Liver (tissue), 9 donors: ENCODE data around the gene MORF4L1. TPM values are rescaled to one million over a fixed set of nuclear protein-coding genes. Genes with fewer than 3 reads are reported as not detected.

Experiments used
- DNase-seq: peaks from one replicate; pipeline ENCODE4 v3.0.0-alpha.2; 2017; ENCODE audit warnings: low spot score
- H3K27ac ChIP-seq, 2 donors: one replicate each; pipeline ENCODE4 v1.7.0; 2013; ENCODE audit warnings: inconsistent platforms in 2 of 2, low read length in 2 of 2, control low read depth in 1 of 2, low read depth in 1 of 2, mild to moderate bottlenecking in 1 of 2
- H3K27me3 ChIP-seq, 4 donors: one replicate each; pipeline versions ENCODE4 v1.6.1 to v1.7.0; 2013; ENCODE audit warnings: low read length in 3 of 4, inconsistent platforms in 1 of 4, mild to moderate bottlenecking in 1 of 4, moderate library complexity in 1 of 4; ENCODE audit not compliant: control insufficient read depth in 4 of 4, insufficient read depth in 4 of 4
- H3K36me3 ChIP-seq, 4 donors: one replicate each; pipeline versions ENCODE4 v1.6.1 to v1.7.0; 2013; ENCODE audit warnings: low read length in 3 of 4, mild to moderate bottlenecking in 3 of 4, low read depth in 1 of 4, moderate library complexity in 1 of 4; ENCODE audit not compliant: control insufficient read depth in 4 of 4, insufficient read depth in 3 of 4
- H3K4me1 ChIP-seq, 4 donors: one replicate each; pipeline versions ENCODE4 v1.6.1 to v1.7.0; 2013; ENCODE audit warnings: low read length in 3 of 4, mild to moderate bottlenecking in 3 of 4, moderate library complexity in 1 of 4; ENCODE audit not compliant: control insufficient read depth in 4 of 4, insufficient read depth in 4 of 4
- H3K4me3 ChIP-seq, 3 donors: one replicate each; pipeline versions ENCODE4 v1.6.1 to v1.7.0; 2013; ENCODE audit warnings: low read length in 3 of 3, control low read depth in 1 of 3, low read depth in 1 of 3, mild to moderate bottlenecking in 1 of 3
- H3K9ac ChIP-seq, 2 donors: one replicate each; pipeline ENCODE4 v1.7.0; 2013; ENCODE audit warnings: low read length in 2 of 2, mild to moderate bottlenecking in 2 of 2, moderate library complexity in 2 of 2, control low read depth in 1 of 2, low read depth in 1 of 2
- H3K9me3 ChIP-seq, 4 donors: one replicate each; pipeline versions ENCODE4 v1.6.1 to v1.7.0; 2013; ENCODE audit warnings: low read length in 3 of 4; ENCODE audit not compliant: control insufficient read depth in 4 of 4
- ATF3 ChIP-seq: IDR thresholded peaks from 2 replicates; pipeline ENCODE4 v1.6.1; 2016; ENCODE audit warnings: antibody characterized with exemption
- CTCF ChIP-seq: fragments of 150-350 bp; IDR thresholded peaks from 2 replicates; pipeline ENCODE4 v1.5.1; 2017; ENCODE audit warnings: improper control_type of control experiment, low read depth, low read length; ENCODE audit not compliant: missing input control
- EGR1 ChIP-seq, 2 donors: IDR thresholded peaks; 2 replicates each; pipeline ENCODE4 v1.6.1; 2016 to 2018; ENCODE audit warnings: antibody characterized with exemption in 2 of 2, low read depth in 2 of 2
- GABPA ChIP-seq, 2 donors: IDR thresholded peaks in 1 of 2; conservative IDR thresholded peaks in 1 of 2; 2 replicates each; pipeline ENCODE4 v1.6.1; 2016; ENCODE audit warnings: antibody characterized with exemption in 2 of 2, mild to moderate bottlenecking in 1 of 2, moderate library complexity in 1 of 2
- HNF4A ChIP-seq, 2 donors: conservative IDR thresholded peaks; 2 replicates each; pipeline ENCODE4 v1.6.1; 2016; ENCODE audit warnings: antibody characterized with exemption in 2 of 2, mild to moderate bottlenecking in 2 of 2
- HNF4G ChIP-seq: IDR thresholded peaks from 2 replicates; pipeline ENCODE4 v1.6.1; 2016; ENCODE audit warnings: antibody characterized with exemption
- JUND ChIP-seq, 2 donors: IDR thresholded peaks; 2 replicates each; pipeline ENCODE4 v1.6.1; 2016; ENCODE audit warnings: antibody characterized with exemption in 2 of 2
- MAX ChIP-seq: IDR thresholded peaks from 2 replicates; pipeline ENCODE4 v1.6.1; 2016; ENCODE audit warnings: antibody characterized with exemption
- NR2F2 ChIP-seq: IDR thresholded peaks from 2 replicates; pipeline ENCODE4 v1.6.1; 2016; ENCODE audit warnings: antibody characterized with exemption
- REST ChIP-seq: IDR thresholded peaks from 2 replicates; pipeline ENCODE4 v1.6.1; 2016; ENCODE audit warnings: antibody characterized with exemption, mild to moderate bottlenecking
- RXRA ChIP-seq, 2 donors: IDR thresholded peaks; 2 replicates each; pipeline ENCODE4 v1.6.1; 2017 to 2018; ENCODE audit warnings: antibody characterized with exemption in 2 of 2, mild to moderate bottlenecking in 1 of 2
- SP1 ChIP-seq: IDR thresholded peaks from 2 replicates; pipeline ENCODE4 v1.6.1; 2018; ENCODE audit warnings: antibody characterized with exemption, mild to moderate bottlenecking
- TAF1 ChIP-seq: conservative IDR thresholded peaks from 2 replicates; pipeline ENCODE4 v1.6.1; 2016; ENCODE audit warnings: antibody characterized with exemption, mild to moderate bottlenecking
- YY1 ChIP-seq: IDR thresholded peaks from 2 replicates; pipeline ENCODE4 v1.6.1; 2016; ENCODE audit warnings: antibody characterized with exemption, mild to moderate bottlenecking
- ZBTB33 ChIP-seq: IDR thresholded peaks from 2 replicates; pipeline ENCODE4 v1.6.1; 2016; ENCODE audit warnings: antibody characterized with exemption
- WGBS: extraction: QIAGEN DNeasy Blood & Tissue Kit; methylation state at CpG from one replicate; pipeline ENCODE4 v1.1.7; 2013; 5-methylcytosine and 5-hydroxymethylcytosine counted together
- polyA plus RNA-seq, 2 donors: library from polyadenylated mRNA; stranded (reverse) in 1 of 2; unstranded in 1 of 2; fragments of 200-250 nt in 1 of 2; fragments of >200 nt in 1 of 2; fragmentation: Nextera tagmentation in 1 of 2; extraction: Ambion mirVana in 1 of 2; gene quantifications; one replicate each; pipeline versions ENCODE4 v1.2.1 to v1.2.3, GENCODE V29; 2013 to 2015
- total RNA-seq, 2 donors: library from RNA; depleted of rRNA; stranded (reverse); fragments of >200 nt; gene quantifications; one replicate each; pipeline ENCODE4 v1.2.3, GENCODE V29; 2014
- donor health status: healthy.
- donor health status: healthy.
- donor health status: healthy.
- donor health status: healthy.
- donor health status: healthy.

MORF4L1 gene
- total and polyA plus RNA-seq, 4 donors: 67.5 to 134 (median 123) TPM

GRCh38 chr15:78830514-78831228 is 42.0 kb upstream of the MORF4L1 start:
- no peak for DNase-seq
- H3K27me3 ChIP-seq: no peaks in the 10 kb centered on the region
- no peaks in the 10 kb centered on the region for H3K9me3 ChIP-seq
- H3K9ac ChIP-seq: no peak overlapping the region
- H3K27ac ChIP-seq: no peak overlapping the region
- TF ChIP-seq TAF1: no peak
- TF ChIP-seq MAX: no peak
- TF ChIP-seq JUND (IDR thresholded peaks at IDR 0.05): no peak
- TF ChIP-seq GABPA (IDR thresholded peaks at IDR 0.05 in 1 of 2, conservative IDR thresholded peaks at IDR 0.05 in 1 of 2): no peak
- no peak for TF ChIP-seq RXRA (IDR thresholded peaks at IDR 0.05)
- TF ChIP-seq CTCF: no peak
- TF ChIP-seq HNF4G: no peak
- no peak for TF ChIP-seq ATF3
- no peak for TF ChIP-seq YY1
- no peak for TF ChIP-seq HNF4A (conservative IDR thresholded peaks at IDR 0.05)
- no peak for TF ChIP-seq EGR1 (IDR thresholded peaks at IDR 0.05; ENCODE audit: low read depth in 2 of 2)
- no peak for TF ChIP-seq REST
- no peak for TF ChIP-seq ZBTB33
- no peak for TF ChIP-seq SP1
- TF ChIP-seq NR2F2: no peak
- H3K4me3 ChIP-seq: peak overlapping the region in 1 of 3 donors; percentile 22
- peaks cover 0 to 2% (median 0%) of the 10 kb centered on the region in 4 donors for H3K4me1 ChIP-seq
- WGBS: 46% methylated on average over 52 of the region's 52 CpGs
- no peaks in the 10 kb centered on the region for H3K36me3 ChIP-seq
